VCaP (cell line): ENCODE data around the gene ALCAM.
A peak's percentile ranks its signal among the peaks of the same experiment; 100 is the strongest.

Source experiments
- H3K27ac ChIP-seq: fragments of 450-650 bp; 2 replicates; pipeline ENCODE4 v1.5.1; 2017
- CTCF ChIP-seq: fragments of 450-650 bp; conservative IDR thresholded peaks from 2 replicates; pipeline ENCODE4 v1.5.1; 2017; ENCODE audit warnings: mild to moderate bottlenecking, moderate library complexity

The ALCAM gene

GRCh38 chr3:105366326-105367062, at the start of gene ALCAM:
TSS of gene ALCAM (plus strand) at chr3:105366909.
- TF ChIP-seq CTCF = peak; percentile 85
- peak within 1 kb of the TSS; percentile 62 for H3K27ac ChIP-seq

DNA sequence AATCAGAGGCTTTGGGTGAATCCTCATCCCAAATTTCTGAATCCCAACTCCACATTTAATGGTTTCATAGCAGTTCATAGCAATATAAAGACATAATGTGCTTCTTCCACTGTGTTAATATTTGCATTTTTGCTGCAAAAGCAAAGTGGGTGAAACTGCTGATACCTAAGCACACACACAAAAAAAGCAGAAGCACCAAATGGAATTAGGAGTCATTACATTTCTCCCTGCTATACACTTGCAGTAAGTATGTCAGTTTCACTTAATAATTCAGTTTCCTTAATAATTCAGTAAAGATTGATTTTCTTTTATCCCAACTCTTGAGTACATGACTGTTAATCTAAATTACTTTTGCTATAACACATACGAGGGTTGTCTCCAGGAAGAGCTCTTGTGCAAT, 48.9 kb upstream of the ALCAM start:
- TF ChIP-seq CTCF = no peak
- no peak overlapping the region for H3K27ac ChIP-seq

GRCh38 chr3:105322570-105323273, 44.0 kb upstream of the ALCAM start:
- no peak overlapping the region for H3K27ac ChIP-seq
- TF ChIP-seq CTCF = no peak

DNA sequence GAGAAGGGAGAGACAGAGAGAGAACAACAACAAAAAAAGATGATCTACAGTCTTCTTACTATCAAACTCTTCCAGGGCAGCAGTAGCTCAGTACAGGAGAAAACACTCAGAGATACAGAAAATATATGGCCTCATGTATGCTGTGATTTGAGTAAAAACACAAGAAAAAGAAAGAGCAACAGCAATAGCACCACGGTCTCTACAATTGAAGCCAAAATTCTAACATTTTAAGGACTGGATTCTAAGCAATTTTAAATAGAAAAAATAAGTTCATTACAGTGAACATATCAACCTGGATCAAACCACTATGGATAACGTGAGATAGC, 43.5 kb upstream of the ALCAM start:
- no peak overlapping the region for H3K27ac ChIP-seq
- no peak for TF ChIP-seq CTCF

GRCh38 chr3:105324951-105325350, 41.8 kb upstream of the ALCAM start:
- no peak overlapping the region for H3K27ac ChIP-seq
- TF ChIP-seq CTCF = no peak

DNA sequence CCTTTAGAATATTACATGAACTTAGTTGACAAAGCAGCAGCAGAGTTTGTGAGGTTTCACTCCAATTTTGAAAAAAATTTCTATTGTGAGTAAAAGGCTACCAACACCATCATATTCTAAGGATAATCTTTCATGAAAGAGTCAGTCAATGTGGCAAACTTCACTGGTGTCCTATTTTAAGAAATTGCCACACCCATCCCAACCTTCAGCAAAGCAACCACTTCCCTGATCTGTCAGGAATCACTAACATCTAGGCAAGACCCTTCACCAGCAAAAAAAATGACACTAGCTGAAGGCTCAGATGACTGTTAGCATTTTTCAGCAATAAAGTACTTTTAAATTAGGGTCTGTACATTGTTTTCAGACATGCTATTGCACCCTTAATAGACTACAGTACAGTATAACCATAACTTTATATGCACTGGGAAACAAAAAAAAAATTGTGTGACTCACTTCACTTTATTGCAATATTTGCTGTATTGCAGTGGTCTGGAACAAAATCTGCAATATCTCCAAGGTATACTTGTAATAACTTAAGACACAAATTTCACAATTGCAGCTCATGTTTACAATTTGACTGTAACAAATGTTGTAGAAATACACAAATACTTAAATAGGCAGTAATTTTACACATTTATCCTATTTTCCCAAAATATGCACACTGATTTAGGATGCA, 38.9 kb upstream of the ALCAM start:
- H3K27ac ChIP-seq = no peak overlapping the region
- no peak for TF ChIP-seq CTCF

DNA sequence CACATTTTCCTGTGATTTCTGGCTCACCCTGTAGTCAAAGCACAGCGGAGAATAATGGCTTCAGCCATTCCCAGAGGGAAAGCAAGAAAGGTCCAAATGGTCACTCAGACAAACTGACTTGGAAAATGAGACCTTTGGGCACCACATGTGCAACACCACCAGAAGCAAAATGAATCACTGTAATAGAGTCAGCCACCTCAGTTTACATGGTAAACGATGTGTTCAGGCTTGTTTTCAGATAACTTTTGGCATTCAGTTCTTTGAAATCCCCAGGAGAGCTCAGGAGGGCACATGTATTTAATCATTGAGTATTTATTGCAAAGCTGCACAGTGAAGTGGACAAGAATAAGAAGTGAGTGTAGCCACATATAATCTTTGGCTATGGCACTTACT, 38.4 kb upstream of the ALCAM start:
- no peak for TF ChIP-seq CTCF
- no peak overlapping the region for H3K27ac ChIP-seq
